ENCODE results near the gene CDH4.

The CDH4 gene

GRCh38 chr20:61822396-61822795, 570.3 kb downstream of the CDH4 start:
- DNase-seq (ENCODE audit: extremely low spot score), result no peak
- no peak for TF ChIP-seq CTCF (IDR thresholded peaks at IDR 0.05; ENCODE audit: control extremely low read depth, extremely low read depth, low read depth, missing control alignments)
- ChIA-PET POLR2A (no interaction called here), CTCF (no interaction called here)

- POLR2A ChIA-PET, result no interaction called here
- CTCF ChIA-PET, result no interaction called here
- TF ChIP-seq CTCF (IDR thresholded peaks at IDR 0.05; ENCODE audit: control extremely low read depth, extremely low read depth, low read depth, missing control alignments), result no peak
- no peak for DNase-seq (ENCODE audit: extremely low spot score)
These were observed 571.2 kb downstream of the CDH4 start for GRCh38 chr20:61823242-61823641.

- ChIA-PET POLR2A (no interaction called here), CTCF (no interaction called here)
- no peak for TF ChIP-seq CTCF (IDR thresholded peaks at IDR 0.05; ENCODE audit: control extremely low read depth, extremely low read depth, low read depth, missing control alignments)
- no peak for DNase-seq (ENCODE audit: extremely low spot score)
These were observed 576.8 kb downstream of the CDH4 start for GRCh38 chr20:61828891-61829290.

- no peak for DNase-seq (ENCODE audit: extremely low spot score)
- CTCF ChIA-PET, result no interaction called here
- POLR2A ChIA-PET, result no interaction called here
- no peak for TF ChIP-seq CTCF (IDR thresholded peaks at IDR 0.05; ENCODE audit: control extremely low read depth, extremely low read depth, low read depth, missing control alignments)
These were observed 577.5 kb downstream of the CDH4 start for GRCh38 chr20:61829526-61829925.

GRCh38 chr20:61830241-61830930, 578.3 kb downstream of the CDH4 start:
- POLR2A ChIA-PET, result no interaction called here
- DNase-seq (ENCODE audit: extremely low spot score), result no peak
- CTCF ChIA-PET, result no interaction called here
- no peak for TF ChIP-seq CTCF (IDR thresholded peaks at IDR 0.05; ENCODE audit: control extremely low read depth, extremely low read depth, low read depth, missing control alignments)

GRCh38 chr20:61830991-61831390, 578.9 kb downstream of the CDH4 start:
- DNase-seq (ENCODE audit: extremely low spot score), result no peak
- CTCF ChIA-PET, result no interaction called here
- TF ChIP-seq CTCF (IDR thresholded peaks at IDR 0.05; ENCODE audit: control extremely low read depth, extremely low read depth, low read depth, missing control alignments), result no peak
- POLR2A ChIA-PET, result no interaction called here

- ChIA-PET POLR2A (no interaction called here), CTCF (no interaction called here)
- TF ChIP-seq CTCF (IDR thresholded peaks at IDR 0.05; ENCODE audit: control extremely low read depth, extremely low read depth, low read depth, missing control alignments), result no peak
- DNase-seq (ENCODE audit: extremely low spot score), result no peak
These were observed 580.1 kb downstream of the CDH4 start for GRCh38 chr20:61832181-61832580.
